A673 (cell line): Measurements from ENCODE around the gene PRLR.

Experiments
- EZH2 ChIP-seq: fragments of 200-600 bp; sonication (generic); IDR thresholded peaks from 2 replicates; pipeline ENCODE4 v1.6.1; 2017; ENCODE audit warnings: borderline replicate concordance, low read depth, mild to moderate bottlenecking, mixed read lengths, antibody characterized with exemption, low read length; ENCODE audit not compliant: poor library complexity, severe bottlenecking
- TF ChIP-seq, protein P1 (sequence below): fragments of 300-800, 200-600 bp; sonication (generic); conservative IDR thresholded peaks from 2 replicates; pipeline ENCODE4 v1.5.1; 2017; ENCODE audit warnings: low read depth, mild to moderate bottlenecking, antibody characterized with exemption, low read length, moderate library complexity, mixed read lengths

GRCh38 chr5:35244171-35244570 is 13.9 kb upstream of the PRLR start:
- no peak for TF ChIP-seq EZH2
- TF ChIP-seq, protein P1, sequence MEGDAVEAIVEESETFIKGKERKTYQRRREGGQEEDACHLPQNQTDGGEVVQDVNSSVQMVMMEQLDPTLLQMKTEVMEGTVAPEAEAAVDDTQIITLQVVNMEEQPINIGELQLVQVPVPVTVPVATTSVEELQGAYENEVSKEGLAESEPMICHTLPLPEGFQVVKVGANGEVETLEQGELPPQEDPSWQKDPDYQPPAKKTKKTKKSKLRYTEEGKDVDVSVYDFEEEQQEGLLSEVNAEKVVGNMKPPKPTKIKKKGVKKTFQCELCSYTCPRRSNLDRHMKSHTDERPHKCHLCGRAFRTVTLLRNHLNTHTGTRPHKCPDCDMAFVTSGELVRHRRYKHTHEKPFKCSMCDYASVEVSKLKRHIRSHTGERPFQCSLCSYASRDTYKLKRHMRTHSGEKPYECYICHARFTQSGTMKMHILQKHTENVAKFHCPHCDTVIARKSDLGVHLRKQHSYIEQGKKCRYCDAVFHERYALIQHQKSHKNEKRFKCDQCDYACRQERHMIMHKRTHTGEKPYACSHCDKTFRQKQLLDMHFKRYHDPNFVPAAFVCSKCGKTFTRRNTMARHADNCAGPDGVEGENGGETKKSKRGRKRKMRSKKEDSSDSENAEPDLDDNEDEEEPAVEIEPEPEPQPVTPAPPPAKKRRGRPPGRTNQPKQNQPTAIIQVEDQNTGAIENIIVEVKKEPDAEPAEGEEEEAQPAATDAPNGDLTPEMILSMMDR, result no peak
